ENCODE measurements around the gene ST14. TPM values are rescaled to one million over a fixed set of nuclear protein-coding genes. Genes with fewer than 3 reads are reported as not detected.

The ST14 gene
- total RNA-seq, 4 donors from 2014 or later = 104 to 469 (median 424) TPM

GRCh38 chr11:130136107-130136506 lies 23.5 kb upstream of the ST14 start:
- Histone ChIP-seq H3K27ac (no peak overlapping the region), H3K27me3 (no peaks in the 10 kb centered on the region), H3K9me3 (no peaks in the 10 kb centered on the region), H3K4me3 (no peak overlapping the region), H3K4me1 (no peaks in the 10 kb centered on the region), H3K36me3 (peaks cover 0 to 71% (median 0%) of the 10 kb centered on the region in 3 donors)
- no peak for DNase-seq
- TF ChIP-seq POLR2A (IDR thresholded peaks at IDR 0.05) = no peak
- TF ChIP-seq, protein P1, sequence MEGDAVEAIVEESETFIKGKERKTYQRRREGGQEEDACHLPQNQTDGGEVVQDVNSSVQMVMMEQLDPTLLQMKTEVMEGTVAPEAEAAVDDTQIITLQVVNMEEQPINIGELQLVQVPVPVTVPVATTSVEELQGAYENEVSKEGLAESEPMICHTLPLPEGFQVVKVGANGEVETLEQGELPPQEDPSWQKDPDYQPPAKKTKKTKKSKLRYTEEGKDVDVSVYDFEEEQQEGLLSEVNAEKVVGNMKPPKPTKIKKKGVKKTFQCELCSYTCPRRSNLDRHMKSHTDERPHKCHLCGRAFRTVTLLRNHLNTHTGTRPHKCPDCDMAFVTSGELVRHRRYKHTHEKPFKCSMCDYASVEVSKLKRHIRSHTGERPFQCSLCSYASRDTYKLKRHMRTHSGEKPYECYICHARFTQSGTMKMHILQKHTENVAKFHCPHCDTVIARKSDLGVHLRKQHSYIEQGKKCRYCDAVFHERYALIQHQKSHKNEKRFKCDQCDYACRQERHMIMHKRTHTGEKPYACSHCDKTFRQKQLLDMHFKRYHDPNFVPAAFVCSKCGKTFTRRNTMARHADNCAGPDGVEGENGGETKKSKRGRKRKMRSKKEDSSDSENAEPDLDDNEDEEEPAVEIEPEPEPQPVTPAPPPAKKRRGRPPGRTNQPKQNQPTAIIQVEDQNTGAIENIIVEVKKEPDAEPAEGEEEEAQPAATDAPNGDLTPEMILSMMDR (IDR thresholded peaks at IDR 0.05) = no peak

GRCh38 chr11:130137999-130138398 lies 21.6 kb upstream of the ST14 start:
- Histone ChIP-seq H3K36me3 (peaks cover 0 to 77% (median 0%) of the 10 kb centered on the region in 3 donors), H3K4me1 (no peaks in the 10 kb centered on the region)
- TF ChIP-seq, protein P1 (IDR thresholded peaks at IDR 0.05) = no peak
- no peak for TF ChIP-seq POLR2A (IDR thresholded peaks at IDR 0.05)

DNA sequence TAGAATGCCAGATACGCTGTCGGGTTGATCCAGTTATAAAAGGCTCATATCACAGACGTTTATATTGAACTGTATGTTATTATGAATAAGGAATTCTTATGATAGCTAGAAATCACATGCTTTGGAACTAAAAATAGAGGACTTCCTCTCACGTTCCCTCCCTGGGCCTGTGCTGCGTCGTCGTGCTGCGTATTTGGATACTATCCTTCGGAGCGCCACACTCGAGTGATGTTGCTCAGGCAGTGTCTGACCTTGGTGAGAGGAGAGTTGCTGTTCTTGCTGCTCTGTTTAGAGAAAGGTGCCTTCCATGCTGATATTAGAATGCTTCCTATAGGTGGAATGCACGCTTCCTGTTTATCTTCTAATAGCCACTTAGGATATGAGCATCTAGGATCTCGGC lies 20.2 kb upstream of the ST14 start:
- peaks cover 0 to 10% (median 0%) of the 10 kb centered on the region in 4 donors for H3K4me1 ChIP-seq
- peaks cover 0 to 74% (median 0%) of the 10 kb centered on the region in 3 donors for H3K36me3 ChIP-seq
- DNase-seq = no peak
- H3K27ac ChIP-seq = no peak overlapping the region
- no peaks in the 10 kb centered on the region for H3K27me3 ChIP-seq
- TF ChIP-seq, protein P1 (IDR thresholded peaks at IDR 0.05) = no peak
- TF ChIP-seq POLR2A (IDR thresholded peaks at IDR 0.05) = no peak
- H3K4me3 ChIP-seq = no peak overlapping the region
- H3K9me3 ChIP-seq = no peaks in the 10 kb centered on the region

More at GRCh38 chr11:130137999-130138398, 21.6 kb upstream of the ST14 start:
- H3K9me3 ChIP-seq = no peaks in the 10 kb centered on the region
- no peak overlapping the region for H3K4me3 ChIP-seq
- no peaks in the 10 kb centered on the region for H3K27me3 ChIP-seq
- no peak for DNase-seq
- H3K27ac ChIP-seq = no peak overlapping the region

- Histone ChIP-seq H3K36me3 (peaks cover 0 to 53% (median 0%) of the 10 kb centered on the region in 3 donors), H3K4me3 (no peak overlapping the region), H3K9me3 (no peaks in the 10 kb centered on the region), H3K27me3 (no peaks in the 10 kb centered on the region), H3K4me1 (peaks cover 0 to 27% (median 7%) of the 10 kb centered on the region in 4 donors), H3K27ac (no peak overlapping the region)
- TF ChIP-seq POLR2A (IDR thresholded peaks at IDR 0.05) = no peak
- TF ChIP-seq, protein P1 (IDR thresholded peaks at IDR 0.05) = no peak
- no peak for DNase-seq
Measured at GRCh38 chr11:130141561-130142341, 17.8 kb upstream of the ST14 start.

DNA sequence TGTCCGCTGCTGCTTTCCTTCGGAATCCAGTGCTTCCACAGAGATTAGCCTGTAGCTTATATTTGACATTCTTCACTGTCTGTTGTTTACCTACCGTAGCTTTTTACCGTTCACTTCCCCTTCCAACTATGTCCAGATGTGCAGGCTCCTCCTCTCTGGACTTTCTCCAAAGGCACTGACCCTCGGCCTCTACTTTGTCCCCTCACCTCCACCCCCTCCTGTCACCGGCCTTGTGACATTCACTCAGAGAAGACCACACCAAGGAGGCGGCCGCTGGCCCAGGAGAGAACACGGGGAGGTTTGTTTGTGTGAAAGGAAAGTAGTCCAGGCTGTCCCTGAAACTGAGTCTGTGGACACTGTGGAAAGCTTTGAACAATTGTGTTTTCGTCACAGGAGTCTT lies 15.4 kb upstream of the ST14 start:
- peak in 1 of 2 donors; percentile 41 for TF ChIP-seq POLR2A (IDR thresholded peaks at IDR 0.05)
- TF ChIP-seq, protein P1 (IDR thresholded peaks at IDR 0.05) = no peak
- DNase-seq = peak in 2 of 3 donors; percentile 71 to 80
- Histone ChIP-seq H3K9me3 (no peaks in the 10 kb centered on the region), H3K4me1 (peaks cover 0 to 48% (median 12%) of the 10 kb centered on the region in 4 donors), H3K4me3 (no peak overlapping the region), H3K36me3 (peaks cover 0 to 39% (median 0%) of the 10 kb centered on the region in 3 donors), H3K27me3 (no peaks in the 10 kb centered on the region), H3K27ac (peak overlapping the region in 3 of 4 donors; percentile 21 to 91 (median 80))

Measured in Peyer's patch (tissue), 4 donors.